Measurements from ENCODE around the gene SAXO1. TPM values are rescaled to one million over a fixed set of nuclear protein-coding genes. Genes with fewer than 3 reads are reported as not detected.

The SAXO1 gene
- total RNA-seq, 1 donor from 2014 or later: not detected

- intact Hi-C loops (cut with micrococcal nuclease): no loop called here
Observed at GRCh38 chr9:18877984-18878383, 155.0 kb downstream of the SAXO1 start.

Other genes starting within 250 kb of the SAXO1 start
- gene RRAGA, start 16.2 kb upstream of the SAXO1 start, total RNA-seq: 43.1 and 43.4 TPM in 2 replicates
- 28.0 and 28.6 TPM in 2 replicates for gene HAUS6, start 69.7 kb upstream of the SAXO1 start, total RNA-seq
- gene PLIN2, start 94.3 kb upstream of the SAXO1 start, total RNA-seq: 64.4 and 65.8 TPM in 2 replicates
- gene DENND4C, start 197.5 kb upstream of the SAXO1 start, total RNA-seq: 37.6 and 40.1 TPM in 2 replicates

Data from T-helper 2 cell treated with Interferon-gamma antibody and Interleukin-4, amounts not matched to agents 100 ng/mL and 5 ng/mL, for 36 hours (primary cell).